ENCODE results near the gene CENPL.
"Not testable (repeated sequence)": the region's sequence is repeated elsewhere in the genome, so short reads cannot be mapped to it uniquely, and the experiment has no call there.

The CENPL gene

DNA sequence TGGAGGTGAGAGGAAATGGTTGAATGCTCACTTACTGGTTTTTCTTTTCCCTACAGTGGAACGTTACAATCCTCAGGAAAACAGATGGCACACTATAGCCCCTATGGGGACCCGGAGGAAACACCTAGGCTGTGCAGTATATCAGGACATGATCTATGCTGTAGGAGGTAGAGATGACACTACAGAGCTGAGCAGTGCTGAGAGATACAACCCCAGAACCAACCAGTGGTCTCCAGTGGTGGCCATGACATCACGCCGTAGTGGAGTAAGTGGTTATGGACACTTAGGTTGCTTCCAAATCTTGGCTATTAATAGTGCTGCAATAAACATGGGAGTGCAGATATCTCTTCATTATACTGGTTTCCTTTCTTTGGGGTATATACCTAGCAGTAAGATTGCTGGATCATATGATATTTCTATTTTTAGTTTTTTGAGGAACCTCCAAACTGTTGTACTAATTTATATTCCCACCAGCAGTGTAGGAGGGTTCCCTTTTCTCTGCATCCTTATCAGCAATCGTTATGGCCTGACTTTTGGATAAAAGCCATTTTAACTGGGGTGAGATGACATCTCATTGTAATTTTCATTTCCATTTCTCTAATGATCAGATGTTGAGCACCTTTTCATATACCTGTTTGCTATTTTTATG, 49.0 kb downstream of the CENPL start:
- no peaks in the 10 kb centered on the region for H3K4me1 ChIP-seq (ENCODE audit: control insufficient read depth in 2 of 2, insufficient read depth in 1 of 2, low read depth in 1 of 2, low read length in 2 of 2)
- no peak overlapping the region for H3K9ac ChIP-seq (ENCODE audit: low read depth, low read length, poor library complexity)
- H2AFZ ChIP-seq (ENCODE audit: low read length) = no peak overlapping the region
- no peak overlapping the region for H3K23ac ChIP-seq (ENCODE audit: low read depth, low read length, poor library complexity)
- H2BK15ac ChIP-seq (ENCODE audit: low read length) = no peak overlapping the region
- no peak overlapping the region for H2BK12ac ChIP-seq (ENCODE audit: low read length)
- no peak overlapping the region for H3K14ac ChIP-seq (ENCODE audit: low read length)
- H3K36me3 ChIP-seq (replicated peaks in 1 of 2; ENCODE audit: control insufficient read depth in 2 of 2, insufficient read depth in 2 of 2, low read length in 2 of 2) = peaks cover 3 to 60% of the 10 kb centered on the region in 2 donors
- H2BK120ac ChIP-seq (ENCODE audit: low read depth, low read length) = no peak overlapping the region
- no peak overlapping the region for H4K8ac ChIP-seq (ENCODE audit: low read depth, low read length)
- no peak overlapping the region for H3K18ac ChIP-seq (ENCODE audit: low read length)
- H2BK5ac ChIP-seq (ENCODE audit: low read length) = no peak overlapping the region
- no peak overlapping the region for H3K4me2 ChIP-seq (ENCODE audit: insufficient read depth, low read length, poor library complexity, severe bottlenecking)
- H3K27ac ChIP-seq (replicated peaks; ENCODE audit: low read length) = no peak overlapping the region
- H2AK5ac ChIP-seq (ENCODE audit: low read depth, low read length) = no peak overlapping the region
- no peaks in the 10 kb centered on the region for H3K9me3 ChIP-seq (replicated peaks in 1 of 2; ENCODE audit: control insufficient read depth in 2 of 2, insufficient read depth in 1 of 2, low read depth in 1 of 2, low read length in 2 of 2)
- H3K4ac ChIP-seq (ENCODE audit: low read length) = no peak overlapping the region
- no peak overlapping the region for H3K4me3 ChIP-seq (ENCODE audit: low read length in 2 of 2)
- no peak for DNase-seq (ENCODE audit: low spot score)
- WGBS, 2 donors (ENCODE audit: extremely low coverage in 2 of 2, insufficient read length in 2 of 2, insufficient replicate concordance in 1 of 2) = no CpG with 5 or more reads among the region's 5 CpGs
- H3K27me3 ChIP-seq (ENCODE audit: control insufficient read depth in 3 of 3, insufficient read depth in 3 of 3, low read depth in 1 of 3, low read length in 3 of 3) = no peaks in the 10 kb centered on the region
- no peaks in the 10 kb centered on the region for H3K79me1 ChIP-seq (ENCODE audit: low read depth, low read length)
- no peak overlapping the region for H4K91ac ChIP-seq (ENCODE audit: low read depth, low read length, poor library complexity)

DNA sequence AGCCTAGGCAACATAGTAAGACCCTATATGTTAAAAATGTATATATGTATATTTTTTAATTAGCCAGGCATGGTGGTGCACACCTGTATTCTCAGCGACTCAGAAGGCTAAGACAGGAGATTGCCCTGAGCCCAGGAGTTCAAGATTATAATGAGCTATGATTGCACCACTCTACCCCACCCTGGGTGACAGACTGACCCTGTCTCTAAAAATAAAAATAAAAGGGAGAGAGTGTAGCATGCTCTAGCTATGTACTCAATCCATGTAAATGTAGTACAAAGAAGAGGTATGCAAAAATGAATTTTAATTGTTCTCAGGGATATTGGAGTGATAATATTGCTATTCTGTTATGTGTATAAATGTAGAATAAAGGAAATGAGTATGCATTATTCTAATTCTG, 53.1 kb downstream of the CENPL start:
- Histone ChIP-seq H3K9me3 (replicated peaks in 1 of 2; ENCODE audit: control insufficient read depth in 2 of 2, insufficient read depth in 1 of 2, low read depth in 1 of 2, low read length in 2 of 2) (no peaks in the 10 kb centered on the region), H4K8ac (ENCODE audit: low read depth, low read length) (no peak overlapping the region), H3K14ac (ENCODE audit: low read length) (no peak overlapping the region), H3K4me3 (ENCODE audit: low read length in 2 of 2) (no peak overlapping the region), H3K18ac (ENCODE audit: low read length) (no peak overlapping the region), H3K27me3 (ENCODE audit: control insufficient read depth in 3 of 3, insufficient read depth in 3 of 3, low read depth in 1 of 3, low read length in 3 of 3) (no peaks in the 10 kb centered on the region), H2AK5ac (ENCODE audit: low read depth, low read length) (no peak overlapping the region), H3K9ac (ENCODE audit: low read depth, low read length, poor library complexity) (no peak overlapping the region), H3K4ac (ENCODE audit: low read length) (no peak overlapping the region), H3K36me3 (replicated peaks in 1 of 2; ENCODE audit: control insufficient read depth in 2 of 2, insufficient read depth in 2 of 2, low read length in 2 of 2) (peaks cover 3 to 48% of the 10 kb centered on the region in 2 donors), H2BK15ac (ENCODE audit: low read length) (no peak overlapping the region), H3K4me1 (ENCODE audit: control insufficient read depth in 2 of 2, insufficient read depth in 1 of 2, low read depth in 1 of 2, low read length in 2 of 2) (no peaks in the 10 kb centered on the region), H3K27ac (replicated peaks; ENCODE audit: low read length) (no peak overlapping the region), H2BK12ac (ENCODE audit: low read length) (no peak overlapping the region), H3K4me2 (ENCODE audit: insufficient read depth, low read length, poor library complexity, severe bottlenecking) (no peak overlapping the region), H3K23ac (ENCODE audit: low read depth, low read length, poor library complexity) (no peak overlapping the region), H2BK5ac (ENCODE audit: low read length) (no peak overlapping the region), H3K79me1 (ENCODE audit: low read depth, low read length) (no peaks in the 10 kb centered on the region), H2AFZ (ENCODE audit: low read length) (no peak overlapping the region), H2BK120ac (ENCODE audit: low read depth, low read length) (no peak overlapping the region), H4K91ac (ENCODE audit: low read depth, low read length, poor library complexity) (no peak overlapping the region)
- no peak for DNase-seq (ENCODE audit: low spot score)
- no CpG with 5 or more reads among the region's 1 CpG for WGBS, 2 donors (ENCODE audit: extremely low coverage in 2 of 2, insufficient read length in 2 of 2, insufficient replicate concordance in 1 of 2)

DNA sequence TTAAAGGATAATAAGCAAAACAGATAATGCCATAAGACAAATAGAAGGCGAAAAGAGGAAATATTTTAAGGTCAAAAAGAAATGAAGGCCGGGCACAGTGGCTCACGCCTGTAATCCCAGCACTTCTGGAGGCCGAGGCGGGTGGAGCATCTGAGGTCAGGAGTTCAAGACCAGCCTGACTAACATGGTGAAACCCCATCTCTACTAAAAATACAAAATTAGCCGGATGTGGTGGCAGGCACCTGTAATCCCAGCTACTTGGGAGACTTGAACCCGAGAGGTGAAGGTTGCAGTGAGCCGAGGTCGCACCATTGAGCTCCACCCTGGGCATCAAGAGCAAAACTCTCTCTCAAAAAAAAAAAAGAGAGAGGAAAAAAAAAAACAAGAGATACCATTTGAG, 54.4 kb downstream of the CENPL start:
- H4K91ac ChIP-seq (ENCODE audit: low read depth, low read length, poor library complexity); DNase-seq (ENCODE audit: low spot score); H3K14ac ChIP-seq (ENCODE audit: low read length); H3K4me2 ChIP-seq (ENCODE audit: insufficient read depth, low read length, poor library complexity, severe bottlenecking); H3K79me1 ChIP-seq (ENCODE audit: low read depth, low read length); H2AK5ac ChIP-seq (ENCODE audit: low read depth, low read length); H2BK120ac ChIP-seq (ENCODE audit: low read depth, low read length); H3K4me1 ChIP-seq (ENCODE audit: control insufficient read depth in 2 of 2, insufficient read depth in 1 of 2, low read depth in 1 of 2, low read length in 2 of 2); H2BK15ac ChIP-seq (ENCODE audit: low read length); H2BK5ac ChIP-seq (ENCODE audit: low read length); H3K23ac ChIP-seq (ENCODE audit: low read depth, low read length, poor library complexity); H3K27ac ChIP-seq (replicated peaks; ENCODE audit: low read length); H3K27me3 ChIP-seq (ENCODE audit: control insufficient read depth in 3 of 3, insufficient read depth in 3 of 3, low read depth in 1 of 3, low read length in 3 of 3); H2BK12ac ChIP-seq (ENCODE audit: low read length); H3K18ac ChIP-seq (ENCODE audit: low read length); H3K4ac ChIP-seq (ENCODE audit: low read length); H3K9me3 ChIP-seq (replicated peaks in 1 of 2; ENCODE audit: control insufficient read depth in 2 of 2, insufficient read depth in 1 of 2, low read depth in 1 of 2, low read length in 2 of 2); H2AFZ ChIP-seq (ENCODE audit: low read length); H3K9ac ChIP-seq (ENCODE audit: low read depth, low read length, poor library complexity); H3K4me3 ChIP-seq (ENCODE audit: low read length in 2 of 2); H4K8ac ChIP-seq (ENCODE audit: low read depth, low read length): not testable (repeated sequence)
- H3K36me3 ChIP-seq (replicated peaks in 1 of 2; ENCODE audit: control insufficient read depth in 2 of 2, insufficient read depth in 2 of 2, low read length in 2 of 2) = peaks cover 2 to 44% of the 10 kb centered on the region in 2 donors
- WGBS, 2 donors (ENCODE audit: extremely low coverage in 2 of 2, insufficient read length in 2 of 2, insufficient replicate concordance in 1 of 2) = no CpG with 5 or more reads among the region's 9 CpGs

DNA sequence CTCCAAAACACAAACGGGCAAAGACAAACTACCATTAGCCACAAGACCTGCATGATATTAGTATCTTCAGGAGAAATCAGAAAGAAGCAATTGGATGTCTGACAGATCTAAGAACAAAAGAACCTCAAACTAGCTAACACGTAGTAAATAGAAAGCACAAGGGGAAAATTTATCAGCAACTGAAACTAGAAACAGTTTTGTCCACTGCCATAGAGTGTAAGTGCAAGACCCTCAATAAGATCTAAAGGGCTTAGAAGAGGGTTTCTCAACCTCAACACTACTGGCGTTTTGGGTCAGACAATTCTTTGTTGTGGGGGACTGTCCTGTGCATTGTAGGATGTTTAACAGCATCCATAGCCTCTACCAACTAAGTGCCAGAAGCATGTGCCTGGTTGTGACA, 55.9 kb downstream of the CENPL start:
- Histone ChIP-seq H3K27me3 (ENCODE audit: control insufficient read depth in 3 of 3, insufficient read depth in 3 of 3, low read depth in 1 of 3, low read length in 3 of 3) (no peaks in the 10 kb centered on the region), H3K36me3 (replicated peaks in 1 of 2; ENCODE audit: control insufficient read depth in 2 of 2, insufficient read depth in 2 of 2, low read length in 2 of 2) (peaks cover 2 to 31% of the 10 kb centered on the region in 2 donors), H3K4me2 (ENCODE audit: insufficient read depth, low read length, poor library complexity, severe bottlenecking) (no peak overlapping the region), H3K14ac (ENCODE audit: low read length) (no peak overlapping the region), H2AFZ (ENCODE audit: low read length) (no peak overlapping the region), H3K79me1 (ENCODE audit: low read depth, low read length) (no peaks in the 10 kb centered on the region), H2BK15ac (ENCODE audit: low read length) (no peak overlapping the region), H2BK12ac (ENCODE audit: low read length) (no peak overlapping the region), H2BK120ac (ENCODE audit: low read depth, low read length) (no peak overlapping the region), H4K8ac (ENCODE audit: low read depth, low read length) (no peak overlapping the region), H3K4me1 (ENCODE audit: control insufficient read depth in 2 of 2, insufficient read depth in 1 of 2, low read depth in 1 of 2, low read length in 2 of 2) (no peaks in the 10 kb centered on the region), H3K18ac (ENCODE audit: low read length) (no peak overlapping the region), H3K9ac (ENCODE audit: low read depth, low read length, poor library complexity) (no peak overlapping the region), H3K9me3 (replicated peaks in 1 of 2; ENCODE audit: control insufficient read depth in 2 of 2, insufficient read depth in 1 of 2, low read depth in 1 of 2, low read length in 2 of 2) (peaks cover 0 to 1% of the 10 kb centered on the region in 2 donors), H3K27ac (replicated peaks; ENCODE audit: low read length) (no peak overlapping the region), H2AK5ac (ENCODE audit: low read depth, low read length) (no peak overlapping the region), H3K4me3 (ENCODE audit: low read length in 2 of 2) (no peak overlapping the region), H4K91ac (ENCODE audit: low read depth, low read length, poor library complexity) (no peak overlapping the region), H2BK5ac (ENCODE audit: low read length) (no peak overlapping the region), H3K4ac (ENCODE audit: low read length) (no peak overlapping the region), H3K23ac (ENCODE audit: low read depth, low read length, poor library complexity) (no peak overlapping the region)
- DNase-seq (ENCODE audit: low spot score) = no peak
- no CpG with 5 or more reads among the region's 3 CpGs for WGBS, 2 donors (ENCODE audit: extremely low coverage in 2 of 2, insufficient read length in 2 of 2, insufficient replicate concordance in 1 of 2)
